Suppressor macrophage (primary cell): ENCODE results near the gene ITGA8.
A peak's percentile ranks its signal among the peaks of the same experiment; 100 is the strongest.
"Not testable (repeated sequence)": the region's sequence is repeated elsewhere in the genome, so short reads cannot be mapped to it uniquely, and the experiment has no call there.

Experiments used
- DNase-seq, 4 experiments: peaks; one replicate each; pipeline ENCODE4 v3.0.0-alpha.2; 2020 to 2022

ITGA8 gene

GRCh38 chr10:15605740-15606369, 113.9 kb downstream of the ITGA8 start:
- no peak for DNase-seq

GRCh38 chr10:15603446-15604011, 116.2 kb downstream of the ITGA8 start:
- DNase-seq, result no peak

- no peak for DNase-seq
Observed at GRCh38 chr10:15601819-15602218, 117.9 kb downstream of the ITGA8 start.

- no peak for DNase-seq
Observed at GRCh38 chr10:15595260-15595659, 124.5 kb downstream of the ITGA8 start.

- DNase-seq, result no peak
Observed at GRCh38 chr10:15591937-15592336, 127.8 kb downstream of the ITGA8 start.

GRCh38 chr10:15591431-15591830, 128.3 kb downstream of the ITGA8 start:
- no peak for DNase-seq

- DNase-seq, result no peak
Observed at GRCh38 chr10:15588635-15589508, 130.8 kb downstream of the ITGA8 start.

- no peak for DNase-seq
Observed at GRCh38 chr10:15588151-15588550, 131.6 kb downstream of the ITGA8 start.

GRCh38 chr10:15587271-15587670, 132.5 kb downstream of the ITGA8 start:
- DNase-seq, result no peak

- peak; percentile 47 to 68 (median 50) for DNase-seq
Observed at GRCh38 chr10:15585303-15585715, 134.4 kb downstream of the ITGA8 start.

- DNase-seq, result not testable (repeated sequence)
Observed at GRCh38 chr10:15582972-15583371, 136.8 kb downstream of the ITGA8 start.

- DNase-seq, result no peak
Observed at GRCh38 chr10:15579605-15580004, 140.1 kb downstream of the ITGA8 start.

GRCh38 chr10:15572531-15573045, 147.1 kb downstream of the ITGA8 start:
- DNase-seq, result no peak

GRCh38 chr10:15571575-15571974, 148.1 kb downstream of the ITGA8 start:
- DNase-seq, result no peak

GRCh38 chr10:15570738-15571339, 148.9 kb downstream of the ITGA8 start:
- DNase-seq, result no peak

- no peak for DNase-seq
Observed at GRCh38 chr10:15567952-15568351, 151.8 kb downstream of the ITGA8 start.

- DNase-seq, result no peak
Observed at GRCh38 chr10:15563246-15563645, 156.5 kb downstream of the ITGA8 start.

- no peak for DNase-seq
Observed at GRCh38 chr10:15562578-15562977, 157.1 kb downstream of the ITGA8 start.

- DNase-seq, result no peak
Observed at GRCh38 chr10:15562116-15562515, 157.6 kb downstream of the ITGA8 start.

- DNase-seq, result no peak
Observed at GRCh38 chr10:15558136-15558535, 161.6 kb downstream of the ITGA8 start.

- DNase-seq, result not testable (repeated sequence)
Observed at GRCh38 chr10:15557168-15557567, 162.6 kb downstream of the ITGA8 start.

GRCh38 chr10:15550950-15551349, 168.8 kb downstream of the ITGA8 start:
- no peak for DNase-seq

- DNase-seq, result no peak
Observed at GRCh38 chr10:15548331-15548730, 171.4 kb downstream of the ITGA8 start.
